GM21367 (cell line): Measurements from ENCODE around the gene CCNB2.

Experiments used
- ATAC-seq: cut with Tn5 transposase; IDR thresholded peaks from one replicate; pipeline ENCODE4 v1.9.1; 2021; ENCODE audit not compliant: unreplicated experiment

The CCNB2 gene

DNA sequence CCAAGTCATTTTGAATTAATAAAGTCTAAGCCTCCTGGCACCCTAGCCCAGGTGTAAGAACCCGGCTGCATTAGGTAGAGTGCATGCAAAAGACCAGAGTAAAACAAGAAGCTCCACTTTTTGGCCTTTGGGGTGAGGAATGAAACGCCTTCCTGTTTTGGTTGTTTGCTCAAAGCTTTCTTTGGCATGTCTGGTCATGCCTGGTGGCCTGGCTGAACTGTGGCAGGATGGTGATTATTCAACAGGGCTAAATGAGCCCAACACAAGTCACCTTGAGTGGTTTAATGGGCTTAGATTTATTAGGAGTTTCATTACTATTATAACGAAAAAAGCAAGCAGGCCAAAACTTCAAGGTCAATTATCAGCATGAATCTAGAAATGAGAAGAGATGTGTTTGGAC lies 60.8 kb downstream of the CCNB2 start:
- ATAC-seq, result no peak

- no peak for ATAC-seq
These were observed 61.2 kb downstream of the CCNB2 start for GRCh38 chr15:59166166-59166565.

DNA sequence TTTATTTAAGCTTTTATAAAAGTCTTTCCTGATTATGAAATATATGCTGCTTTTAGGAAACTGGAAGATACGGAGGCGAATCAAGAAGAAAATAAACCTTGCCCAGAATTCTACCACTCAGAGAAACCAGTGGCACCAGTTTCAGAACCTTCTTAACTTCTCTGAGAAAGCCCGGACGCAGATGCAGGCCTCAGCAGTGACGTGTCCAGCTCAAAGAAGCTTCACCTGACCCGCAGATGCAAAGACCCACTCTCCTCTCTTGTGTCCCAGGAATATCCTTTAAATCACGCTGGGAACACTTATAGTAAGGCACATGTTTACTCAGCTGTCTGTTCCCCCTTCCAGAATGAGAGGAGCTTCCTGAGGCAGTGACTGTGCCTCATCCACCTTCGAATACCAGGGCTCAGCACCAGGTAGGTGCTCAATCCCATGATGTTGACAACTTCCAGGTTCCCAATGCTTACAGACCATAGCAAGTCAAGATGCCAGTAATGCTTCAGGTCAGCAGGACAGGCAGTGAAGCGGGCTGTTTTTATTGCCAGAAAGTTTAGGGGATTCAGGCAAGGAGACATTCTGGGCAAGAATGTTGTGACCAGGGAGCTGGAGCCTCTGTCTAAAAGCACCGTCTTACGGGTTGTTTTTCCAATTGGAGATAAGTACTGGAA lies 61.8 kb downstream of the CCNB2 start:
- no peak for ATAC-seq

GRCh38 chr15:59168536-59168935 lies 63.6 kb downstream of the CCNB2 start:
- ATAC-seq, result no peak

DNA sequence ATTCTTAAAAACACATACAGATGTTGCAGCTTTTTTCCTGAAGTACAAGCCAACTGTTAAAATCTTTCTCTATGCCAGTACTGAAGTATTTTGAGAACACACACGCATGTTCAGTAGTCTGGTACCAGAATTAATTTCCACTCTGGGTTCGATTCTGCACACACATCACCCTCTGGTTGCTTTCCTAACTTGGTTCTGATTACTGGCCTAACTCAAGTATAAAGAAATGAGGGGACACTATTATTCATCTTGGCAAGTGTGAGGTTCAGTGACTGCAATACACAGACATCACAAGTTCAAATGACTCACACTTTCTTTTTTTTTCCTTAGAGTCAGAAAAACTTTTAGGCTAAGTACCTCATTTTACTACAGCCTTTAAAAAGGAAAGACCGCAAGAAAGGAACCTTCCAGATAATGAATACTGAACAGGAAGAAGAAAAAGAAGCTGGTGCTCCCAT lies 64.3 kb downstream of the CCNB2 start:
- no peak for ATAC-seq

- ATAC-seq, result no peak
These were observed 65.5 kb downstream of the CCNB2 start for GRCh38 chr15:59170295-59171066.

DNA sequence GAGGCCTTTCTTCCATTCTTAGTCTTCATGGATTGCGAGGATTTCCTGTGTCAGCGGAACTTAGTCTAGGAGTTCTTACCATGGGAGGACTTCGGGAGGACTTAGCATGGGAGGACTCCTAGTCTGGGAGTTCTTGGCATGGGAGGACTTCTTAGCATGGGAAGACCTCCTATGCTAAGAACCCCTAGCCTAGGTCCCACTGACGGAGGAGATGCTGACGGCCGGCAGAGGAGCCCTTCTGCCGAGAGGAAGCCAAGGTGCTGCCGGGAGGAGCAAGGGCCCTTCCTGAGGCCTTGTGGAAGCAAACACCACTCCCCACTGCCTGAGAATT lies 66.1 kb downstream of the CCNB2 start:
- no peak for ATAC-seq

GRCh38 chr15:59172289-59172901 lies 67.4 kb downstream of the CCNB2 start:
- no peak for ATAC-seq

GRCh38 chr15:59173194-59173593 lies 68.2 kb downstream of the CCNB2 start:
- no peak for ATAC-seq

GRCh38 chr15:59174151-59174834 lies 69.3 kb downstream of the CCNB2 start:
- no peak for ATAC-seq
